HepG2 (cell line): ENCODE measurements around the gene HSD17B2. TPM values are rescaled to one million over a fixed set of nuclear protein-coding genes. Genes with fewer than 3 reads are reported as not detected.

Source experiments
- FOXO4 ChIP-seq: sonication (generic); formaldehyde crosslinking; conservative IDR thresholded peaks from 2 replicates; pipeline ENCODE4 v1.8.1; 2023; ENCODE audit warnings: missing genetic modification reagents
- GATAD2A ChIP-seq: IDR thresholded peaks from 2 replicates; pipeline ENCODE4 v1.6.1; 2016
- GRHL1 ChIP-seq: sonication (generic); formaldehyde crosslinking; conservative IDR thresholded peaks from 2 replicates; pipeline ENCODE4 v1.8.0; 2022; ENCODE audit warnings: missing genetic modification reagents
- JDP2 ChIP-seq: sonication (generic); formaldehyde crosslinking; IDR thresholded peaks from 2 replicates; pipeline ENCODE4 v1.8.1; 2022; ENCODE audit warnings: missing genetic modification reagents, borderline replicate concordance
- KLF13 ChIP-seq: sonication (generic); formaldehyde crosslinking; IDR thresholded peaks from 2 replicates; pipeline ENCODE4 v1.4.0; 2020; ENCODE audit warnings: mild to moderate bottlenecking, missing genetic modification reagents
- MED8 ChIP-seq: sonication (generic); formaldehyde crosslinking; IDR thresholded peaks from 2 replicates; pipeline ENCODE4 v1.8.1; 2023; ENCODE audit warnings: mild to moderate bottlenecking, missing genetic modification reagents; ENCODE audit not compliant: insufficient replicate concordance
- MTF1 ChIP-seq: sonication (generic); formaldehyde crosslinking; IDR thresholded peaks from 2 replicates; pipeline ENCODE4 v1.5.0; 2020; ENCODE audit warnings: missing genetic modification reagents
- MZF1 ChIP-seq: sonication (generic); formaldehyde crosslinking; IDR thresholded peaks from 2 replicates; pipeline ENCODE4 v1.8.1; 2023; ENCODE audit warnings: mild to moderate bottlenecking, missing genetic modification reagents, borderline replicate concordance
- REST ChIP-seq, 2 experiments: IDR thresholded peaks; 2 replicates each; pipeline ENCODE4 v1.6.1; 2011 to 2012; ENCODE audit warnings: low read length in 2 of 2, borderline replicate concordance in 1 of 2, low read depth in 1 of 2, mild to moderate bottlenecking in 1 of 2, moderate library complexity in 1 of 2
- SETDB1 ChIP-seq: sonication (generic); formaldehyde crosslinking; IDR thresholded peaks from 2 replicates; pipeline ENCODE4 v1.5.1; 2020; ENCODE audit warnings: missing genetic modification reagents, mild to moderate bottlenecking, borderline replicate concordance
- SOX13 ChIP-seq, 3 experiments: fragments of 450-650 bp in 1 of 3; sonication (generic) in 1 of 3; formaldehyde crosslinking in 1 of 3; IDR thresholded peaks in 2 of 3; conservative IDR thresholded peaks in 1 of 3; 2 replicates each; pipeline versions ENCODE4 v1.5.0 to v1.6.1; 2016 to 2020; ENCODE audit warnings: antibody characterized with exemption in 1 of 3, mild to moderate bottlenecking in 1 of 3, missing compliant biosample characterization in 1 of 3, missing genetic modification reagents in 1 of 3, moderate library complexity in 1 of 3
- SP140L ChIP-seq: sonication (generic); formaldehyde crosslinking; IDR thresholded peaks from 2 replicates; pipeline ENCODE4 v1.4.0; 2020; ENCODE audit warnings: missing genetic modification reagents, borderline replicate concordance
- SRSF1 ChIP-seq: fragments of 200-400 bp; formaldehyde crosslinking; optimal IDR thresholded peaks from 2 replicates; pipeline ENCODE3; 2017; ENCODE audit warnings: mild to moderate bottlenecking, low read depth, low read length, moderate library complexity
- TFDP1 ChIP-seq: IDR thresholded peaks from 2 replicates; pipeline ENCODE4 v1.6.1; 2016; ENCODE audit warnings: missing compliant biosample characterization, missing genetic modification reagents, borderline replicate concordance
- ZNF282 ChIP-seq: fragments of 450-650 bp; IDR thresholded peaks from 2 replicates; pipeline ENCODE4 v1.6.1; 2018; ENCODE audit not compliant: partially characterized antibody
- ZNF3 ChIP-seq: IDR thresholded peaks from 2 replicates; pipeline ENCODE4 v1.7.0; 2017; ENCODE audit warnings: inconsistent platforms
- ZNF414 ChIP-seq: sonication (generic); formaldehyde crosslinking; IDR thresholded peaks from 2 replicates; pipeline ENCODE4 v1.5.0; 2020; ENCODE audit warnings: missing genetic modification reagents
- ZNF441 ChIP-seq: sonication (generic); formaldehyde crosslinking; IDR thresholded peaks from 2 replicates; pipeline ENCODE4 v1.7.0; 2021; ENCODE audit warnings: missing genetic modification reagents, borderline replicate concordance
- ZNF749 ChIP-seq: sonication (generic); formaldehyde crosslinking; IDR thresholded peaks from 2 replicates; pipeline ENCODE4 v1.8.0; 2022; ENCODE audit warnings: mild to moderate bottlenecking, missing genetic modification reagents, moderate library complexity, borderline replicate concordance
- polyA plus RNA-seq, 8 experiments: library from polyadenylated mRNA; depleted of rRNA in 3 of 8; stranded (reverse) in 7 of 8; unstranded in 1 of 8; fragments of >200 nt; fragmentation: Illumina TruSeq in 4 of 8; extraction: Trizol in 4 of 8; gene quantifications; 2 replicates each; pipeline versions ENCODE4 v1.2.1 to v1.2.3, GENCODE V29; 2011 to 2016; ENCODE audit warnings: low read depth in 4 of 8, missing spikeins in 1 of 8, mixed read lengths in 1 of 8; ENCODE audit not compliant: insufficient read depth in 1 of 8
- total RNA-seq, 5 experiments: library from RNA; depleted of rRNA; stranded (reverse); fragments of >200 nt; fragmentation: Illumina TruSeq; extraction: Trizol; gene quantifications; 2 replicates each; pipeline ENCODE4 v1.2.3, GENCODE V29; 2016; ENCODE audit warnings: low read depth in 1 of 5

HSD17B2 gene
- total and polyA plus RNA-seq, 2 of the 13 experiments (the other 11 are each of a cell fraction or from before 2014, with no cell fraction given): 26.3 to 69.3 TPM

- TF ChIP-seq GRHL1 (CRISPR knock-in tag) (no peak), KLF13 (CRISPR knock-in tag) (no peak), SP140L (CRISPR knock-in tag) (peak; percentile 37; the same call in 1 of the 2 replicates), REST (IDR thresholded peaks at IDR 0.05; ENCODE audit: borderline replicate concordance in 1 of 2, low read depth in 1 of 2, low read length in 2 of 2) (no peak), TFDP1 (CRISPR knock-in tag) (0 out of 2 replicates have a peak, but pooled peaks have one; percentile 16), MED8 (CRISPR knock-in tag) (no peak), ZNF749 (CRISPR knock-in tag) (no peak), ZNF282 (no peak), SOX13 (IDR thresholded peaks at IDR 0.05) (peak; percentile 84), SOX13 (CRISPR knock-in tag; conservative IDR thresholded peaks at IDR 0.05 in 1 of 2, IDR thresholded peaks at IDR 0.05 in 1 of 2) (peak in 1 of 2 experiments; percentile 97; a peak in 2 of 4 replicates), MZF1 (CRISPR knock-in tag) (no peak), ZNF441 (CRISPR knock-in tag) (no peak), ZNF3 (CRISPR knock-in tag) (no peak), ZNF414 (no peak), MTF1 (CRISPR knock-in tag) (no peak), FOXO4 (no peak), GATAD2A (CRISPR knock-in tag) (peak; percentile 97), JDP2 (CRISPR knock-in tag) (no peak), SRSF1 (no peak), SETDB1 (CRISPR knock-in tag) (no peak)
Measured at GRCh38 chr16:82055728-82056549, 20.9 kb downstream of the HSD17B2 start (continued).
